CD14-positive monocyte (primary cell): ENCODE data around the gene HOXB5. TPM values are rescaled to one million over a fixed set of nuclear protein-coding genes. Genes with fewer than 3 reads are reported as not detected.

Source experiments
- DNase-seq, 3 donors: peaks; one replicate each; pipeline ENCODE4 v3.0.0-alpha.2; 2011 to 2022
- H2AFZ ChIP-seq: 2 replicates; pipeline ENCODE4 v1.6.0; 2012; ENCODE audit warnings: mild to moderate bottlenecking, low read depth, low read length, inconsistent platforms; ENCODE audit not compliant: insufficient read depth, poor library complexity, severe bottlenecking
- H3K27ac ChIP-seq, 2 donors: 1 replicate in 1 of 2; 2 replicates in 1 of 2; pipeline ENCODE4 v1.5.1; 2012 to 2013; ENCODE audit warnings: low read length in 2 of 2, control low read depth in 1 of 2, inconsistent platforms in 1 of 2, low read depth in 1 of 2, mild to moderate bottlenecking in 1 of 2
- H3K27me3 ChIP-seq, 2 donors: one replicate each; pipeline versions ENCODE4 v1.6.0 to v1.6.1; 2011 to 2013; ENCODE audit warnings: low read length in 2 of 2; ENCODE audit not compliant: control insufficient read depth in 2 of 2, insufficient read depth in 2 of 2
- H3K36me3 ChIP-seq, 2 donors: replicated peaks in 1 of 2; 1 replicate in 1 of 2; 2 replicates in 1 of 2; pipeline versions ENCODE4 v1.5.1 to v1.6.1; 2012 to 2013; ENCODE audit warnings: low read length in 2 of 2, control low read depth in 1 of 2, inconsistent platforms in 1 of 2, mild to moderate bottlenecking in 1 of 2; ENCODE audit not compliant: insufficient read depth in 2 of 2, control insufficient read depth in 1 of 2
- H3K4me1 ChIP-seq, 2 donors: 1 replicate in 1 of 2; 2 replicates in 1 of 2; pipeline versions ENCODE4 v1.5.1 to v1.6.1; 2012 to 2013; ENCODE audit warnings: low read length in 2 of 2, control low read depth in 1 of 2, inconsistent platforms in 1 of 2, mild to moderate bottlenecking in 1 of 2, moderate library complexity in 1 of 2; ENCODE audit not compliant: insufficient read depth in 2 of 2, control insufficient read depth in 1 of 2
- H3K4me2 ChIP-seq: replicated peaks from 2 replicates; pipeline ENCODE3; 2012; ENCODE audit warnings: low read length, moderate library complexity, mild to moderate bottlenecking; ENCODE audit not compliant: poor library complexity, severe bottlenecking; ENCODE audit errors: extremely low read depth
- H3K4me3 ChIP-seq, 3 experiments: fragments of 200-600 bp in 1 of 3; sonication (generic) in 1 of 3; replicated peaks in 1 of 3; 1 replicate in 2 of 3; 2 replicates in 1 of 3; pipeline ENCODE4 v1.5.1; 2011 to 2013; ENCODE audit warnings: low read length in 3 of 3, mild to moderate bottlenecking in 3 of 3, control low read depth in 2 of 3, low read depth in 2 of 3, inconsistent platforms in 1 of 3, moderate library complexity in 1 of 3
- H3K79me2 ChIP-seq: 2 replicates; pipeline ENCODE4 v1.6.0; 2012; ENCODE audit warnings: mild to moderate bottlenecking, control low read depth, inconsistent platforms, low read length, moderate library complexity; ENCODE audit not compliant: insufficient read depth
- H3K9ac ChIP-seq: 2 replicates; pipeline ENCODE4 v1.6.0; 2017; ENCODE audit warnings: low read length, mild to moderate bottlenecking; ENCODE audit not compliant: insufficient read depth, poor library complexity, severe bottlenecking
- H3K9me3 ChIP-seq, 2 donors: replicated peaks in 1 of 2; 1 replicate in 1 of 2; 2 replicates in 1 of 2; pipeline versions ENCODE4 v1.5.1 to v1.6.1; 2012 to 2013; ENCODE audit warnings: low read length in 2 of 2, control low read depth in 1 of 2; ENCODE audit not compliant: control insufficient read depth in 1 of 2, insufficient read depth in 1 of 2
- H4K20me1 ChIP-seq: 2 replicates; pipeline ENCODE4 v1.6.0; 2012; ENCODE audit warnings: mild to moderate bottlenecking, low read length, control low read depth, moderate library complexity; ENCODE audit not compliant: insufficient read depth
- H3K27ac Mint-ChIP-seq, 7 donors: one replicate each; pipeline ENCODE4 v1.8.0; 2020; ENCODE audit warnings: mild to moderate bottlenecking in 7 of 7, mixed read lengths in 7 of 7, moderate library complexity in 6 of 7, inconsistent platforms in 2 of 7
- H3K27me3 Mint-ChIP-seq, 3 donors: one replicate each; pipeline ENCODE4 v1.8.0; 2021 to 2022; ENCODE audit warnings: low read depth in 3 of 3, mild to moderate bottlenecking in 3 of 3, mixed read lengths in 3 of 3, moderate library complexity in 3 of 3, inconsistent platforms in 1 of 3
- H3K36me3 Mint-ChIP-seq, 2 donors: one replicate each; pipeline ENCODE4 v1.8.0; 2020; ENCODE audit warnings: mixed read lengths in 2 of 2, inconsistent platforms in 1 of 2, mild to moderate bottlenecking in 1 of 2
- H3K4me1 Mint-ChIP-seq: one replicate; pipeline ENCODE4 v1.8.0; 2020; ENCODE audit warnings: mild to moderate bottlenecking, mixed read lengths
- H3K4me3 Mint-ChIP-seq, 2 donors: one replicate each; pipeline ENCODE4 v1.8.0; 2020; ENCODE audit warnings: mild to moderate bottlenecking in 2 of 2, mixed read lengths in 2 of 2, moderate library complexity in 1 of 2
- H3K9me3 Mint-ChIP-seq, 7 donors: one replicate each; pipeline ENCODE4 v1.8.0; 2020 to 2022; ENCODE audit warnings: mixed read lengths in 7 of 7, mild to moderate bottlenecking in 6 of 7, moderate library complexity in 6 of 7, inconsistent platforms in 2 of 7
- WGBS: methylation state at CpG from one replicate; pipeline ENCODE4 v1.1.5; 2013; ENCODE audit warnings: missing lambda C conversion rate; ENCODE audit not compliant: insufficient coverage; 5-methylcytosine and 5-hydroxymethylcytosine counted together
- intact Hi-C, 2 donors: fragments of 100-400 bp; cut with micrococcal nuclease; formaldehyde crosslinking; loops; one replicate each; pipeline versions ENCODE4 v1.15.0 to v1.15.1; 2023
- polyA plus RNA-seq, 3 donors: library from polyadenylated mRNA; depleted of rRNA in 1 of 3; unstranded in 2 of 3; stranded (reverse) in 1 of 3; fragments of 300-500 nt in 2 of 3; fragments of >200 nt in 1 of 3; fragmentation: Illumina TruSeq in 2 of 3; gene quantifications; 1 replicate in 2 of 3; 2 replicates in 1 of 3; pipeline ENCODE4 v1.2.3, GENCODE V29; 2012 to 2021
- TF ChIP-seq, protein P1 (sequence below): fragments of 200-600 bp; IDR thresholded peaks from one replicate; pipeline ENCODE4 v1.8.0; 2022; ENCODE audit warnings: antibody characterized with exemption, mild to moderate bottlenecking

HOXB5 gene
- polyA plus RNA-seq, 3 donors: not detected

DNA sequence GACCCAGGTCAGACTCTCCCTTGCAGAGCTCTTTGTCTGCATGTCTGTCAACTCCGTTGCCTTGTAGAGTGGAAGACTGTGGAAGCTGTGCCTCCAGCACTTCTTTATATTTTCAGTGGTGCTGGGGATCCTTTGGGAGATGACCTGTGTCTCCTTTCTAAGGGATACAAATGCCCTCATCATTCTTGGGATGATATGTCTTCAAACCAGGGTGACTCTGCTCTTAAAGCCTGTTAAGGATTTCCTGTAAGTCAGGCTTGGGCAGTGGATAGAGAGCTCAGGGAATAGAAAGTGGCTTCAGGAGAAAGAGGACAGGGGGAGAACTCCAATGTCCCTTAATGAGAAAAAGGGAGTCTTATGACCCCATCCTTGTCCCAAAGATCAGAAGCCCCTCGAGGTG is 5.1 kb downstream of the HOXB5 start:
- WGBS: no CpG with 5 or more reads among the region's 2 CpGs
- Histone ChIP-seq H4K20me1 (no peaks in the 10 kb centered on the region), H3K27ac (no peak overlapping the region), H3K4me3 (no peak overlapping the region), H3K4me1 (peaks cover 34 to 46% of the 10 kb centered on the region in 2 donors), H3K9ac (no peak overlapping the region), H2AFZ (no peak overlapping the region), H3K36me3 (no peaks in the 10 kb centered on the region), H3K4me2 (no peak overlapping the region), H3K9me3 (peaks cover 0 to 16% of the 10 kb centered on the region in 2 donors), H3K27me3 (peaks cover 90 to 99% of the 10 kb centered on the region in 2 donors), H3K79me2 (no peaks in the 10 kb centered on the region)
- no peak for DNase-seq
- H3K27ac Mint-ChIP-seq: no peak overlapping the region
- H3K36me3 Mint-ChIP-seq: peaks cover 8 to 44% of the 10 kb centered on the region in 2 donors
- peaks cover 56% of the 10 kb centered on the region for H3K4me1 Mint-ChIP-seq
- H3K27me3 Mint-ChIP-seq: peaks cover 99 to 100% (median 100%) of the 10 kb centered on the region in 3 donors
- TF ChIP-seq, protein P1, sequence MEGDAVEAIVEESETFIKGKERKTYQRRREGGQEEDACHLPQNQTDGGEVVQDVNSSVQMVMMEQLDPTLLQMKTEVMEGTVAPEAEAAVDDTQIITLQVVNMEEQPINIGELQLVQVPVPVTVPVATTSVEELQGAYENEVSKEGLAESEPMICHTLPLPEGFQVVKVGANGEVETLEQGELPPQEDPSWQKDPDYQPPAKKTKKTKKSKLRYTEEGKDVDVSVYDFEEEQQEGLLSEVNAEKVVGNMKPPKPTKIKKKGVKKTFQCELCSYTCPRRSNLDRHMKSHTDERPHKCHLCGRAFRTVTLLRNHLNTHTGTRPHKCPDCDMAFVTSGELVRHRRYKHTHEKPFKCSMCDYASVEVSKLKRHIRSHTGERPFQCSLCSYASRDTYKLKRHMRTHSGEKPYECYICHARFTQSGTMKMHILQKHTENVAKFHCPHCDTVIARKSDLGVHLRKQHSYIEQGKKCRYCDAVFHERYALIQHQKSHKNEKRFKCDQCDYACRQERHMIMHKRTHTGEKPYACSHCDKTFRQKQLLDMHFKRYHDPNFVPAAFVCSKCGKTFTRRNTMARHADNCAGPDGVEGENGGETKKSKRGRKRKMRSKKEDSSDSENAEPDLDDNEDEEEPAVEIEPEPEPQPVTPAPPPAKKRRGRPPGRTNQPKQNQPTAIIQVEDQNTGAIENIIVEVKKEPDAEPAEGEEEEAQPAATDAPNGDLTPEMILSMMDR: no peak
- H3K9me3 Mint-ChIP-seq: peaks cover 0 to 34% (median 16%) of the 10 kb centered on the region in 7 donors
- H3K4me3 Mint-ChIP-seq: peak overlapping the region in 1 of 2 donors; percentile 99
- intact Hi-C loops: no loop called here

DNA sequence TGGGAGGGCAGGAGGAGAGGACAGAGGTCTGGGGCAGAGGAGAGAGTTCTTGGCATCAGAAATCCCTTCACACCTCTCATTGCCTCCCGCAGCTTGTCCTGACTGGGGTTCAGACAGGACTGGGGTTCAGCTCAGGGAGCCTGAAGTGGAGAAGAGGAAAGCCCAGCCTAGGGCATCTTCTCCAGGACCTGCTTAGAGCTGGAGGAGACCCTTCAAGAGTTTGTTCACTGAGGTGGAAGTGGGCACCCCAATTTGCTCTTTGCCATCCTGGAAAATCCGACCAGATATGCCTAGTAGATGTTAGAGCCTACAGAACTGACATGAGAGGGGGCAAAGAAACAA is 5.5 kb downstream of the HOXB5 start:
- Histone ChIP-seq H3K9ac (no peak overlapping the region), H3K9me3 (peaks cover 0 to 16% of the 10 kb centered on the region in 2 donors), H3K27me3 (peaks cover 91 to 99% of the 10 kb centered on the region in 2 donors), H3K79me2 (no peaks in the 10 kb centered on the region), H3K4me2 (no peak overlapping the region), H3K4me1 (peaks cover 30 to 42% of the 10 kb centered on the region in 2 donors), H2AFZ (no peak overlapping the region), H3K36me3 (no peaks in the 10 kb centered on the region), H3K4me3 (no peak overlapping the region), H3K27ac (no peak overlapping the region), H4K20me1 (no peaks in the 10 kb centered on the region)
- DNase-seq: no peak
- WGBS: 11% methylated on average over 1 of the region's 2 CpGs
- Mint-ChIP-seq H3K27ac (no peak overlapping the region), H3K36me3 (peaks cover 8 to 44% of the 10 kb centered on the region in 2 donors), H3K9me3 (peaks cover 0 to 30% (median 16%) of the 10 kb centered on the region in 7 donors), H3K27me3 (peaks cover 99 to 100% (median 100%) of the 10 kb centered on the region in 3 donors), H3K4me1 (peaks cover 51% of the 10 kb centered on the region), H3K4me3 (peak overlapping the region in 1 of 2 donors; percentile 99)
- intact Hi-C loops: no loop called here
- TF ChIP-seq, protein P1: no peak
